SKM-1 treated with dmso at 0.1 percent for 144 hours (cell line): ENCODE data around the gene MARK4.
"Not testable (repeated sequence)": the region's sequence is repeated elsewhere in the genome, so short reads cannot be mapped to it uniquely, and the experiment has no call there.

Experiments used
- DNase-seq: peaks from one replicate; lab custom pipeline; 2025; ENCODE audit not compliant: unreplicated experiment; lab: John Stamatoyannopoulos, UW

MARK4 gene

GRCh38 chr19:45250832-45251451, at the start of gene MARK4:
TSS of gene MARK4 (plus strand) at chr19:45251271. CDS start at chr19:45251589, 318 bp downstream.
- DNase-seq: peak; percentile 35

GRCh38 chr19:45202637-45203036, 48.4 kb upstream of the MARK4 start:
- no peak for DNase-seq

GRCh38 chr19:45205810-45206209, 45.3 kb upstream of the MARK4 start:
- no peak for DNase-seq

- no peak for DNase-seq
These were observed 44.7 kb upstream of the MARK4 start for GRCh38 chr19:45206328-45206727.

DNA sequence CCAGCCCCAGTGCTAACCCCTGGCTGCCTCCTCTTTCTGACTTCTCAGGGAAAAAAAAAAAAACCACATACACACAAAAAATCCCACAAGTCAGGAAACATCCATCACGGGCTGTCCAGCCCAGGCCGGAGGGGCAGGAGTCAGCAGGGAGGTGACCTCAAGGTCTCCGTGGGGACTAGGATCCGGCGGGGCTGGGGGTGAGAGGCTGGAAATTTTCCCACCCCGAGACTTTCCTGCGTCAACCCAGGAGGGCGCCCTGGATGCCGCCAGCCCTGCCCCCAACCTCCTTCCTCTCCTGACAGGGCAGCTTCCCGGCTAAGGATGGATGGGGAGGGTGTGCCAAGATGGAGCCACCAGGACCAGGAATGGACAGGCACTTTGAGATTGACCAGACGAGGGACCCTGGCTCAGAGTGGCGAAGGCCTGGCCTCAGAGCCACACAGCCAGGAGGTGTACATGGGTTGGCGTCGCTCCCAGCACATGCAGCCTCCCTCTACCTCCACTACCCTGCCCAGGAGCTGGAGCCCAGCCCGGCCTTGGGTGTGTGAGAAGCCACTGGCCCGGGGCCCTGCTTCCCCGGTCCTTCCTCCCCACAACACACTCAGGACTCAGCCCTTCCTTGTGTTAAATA, 39.2 kb upstream of the MARK4 start:
- DNase-seq: no peak

DNA sequence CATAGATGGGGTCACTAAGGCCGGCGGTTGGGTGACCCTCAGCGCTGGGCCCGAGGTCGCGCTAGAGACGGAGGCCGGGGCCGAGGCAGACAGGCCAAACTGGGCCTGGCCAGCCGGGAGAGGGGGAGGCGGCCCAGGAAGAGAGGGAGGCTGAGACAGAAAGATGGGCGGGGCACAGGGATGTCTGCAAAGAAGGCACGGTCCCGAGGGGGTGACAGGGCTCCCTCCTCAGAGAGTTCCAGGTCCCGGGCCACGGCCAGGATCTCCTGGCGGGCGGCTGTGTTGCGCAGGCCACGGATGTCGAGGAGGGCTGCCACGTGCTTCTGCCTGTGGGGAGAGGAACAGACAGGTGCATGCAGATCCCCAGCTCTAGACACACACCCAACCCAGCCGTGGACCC, 38.0 kb upstream of the MARK4 start:
- DNase-seq: no peak

- DNase-seq: no peak
These were observed 35.5 kb upstream of the MARK4 start for GRCh38 chr19:45215391-45216191.

GRCh38 chr19:45216667-45217066, 34.4 kb upstream of the MARK4 start:
- DNase-seq: no peak

DNA sequence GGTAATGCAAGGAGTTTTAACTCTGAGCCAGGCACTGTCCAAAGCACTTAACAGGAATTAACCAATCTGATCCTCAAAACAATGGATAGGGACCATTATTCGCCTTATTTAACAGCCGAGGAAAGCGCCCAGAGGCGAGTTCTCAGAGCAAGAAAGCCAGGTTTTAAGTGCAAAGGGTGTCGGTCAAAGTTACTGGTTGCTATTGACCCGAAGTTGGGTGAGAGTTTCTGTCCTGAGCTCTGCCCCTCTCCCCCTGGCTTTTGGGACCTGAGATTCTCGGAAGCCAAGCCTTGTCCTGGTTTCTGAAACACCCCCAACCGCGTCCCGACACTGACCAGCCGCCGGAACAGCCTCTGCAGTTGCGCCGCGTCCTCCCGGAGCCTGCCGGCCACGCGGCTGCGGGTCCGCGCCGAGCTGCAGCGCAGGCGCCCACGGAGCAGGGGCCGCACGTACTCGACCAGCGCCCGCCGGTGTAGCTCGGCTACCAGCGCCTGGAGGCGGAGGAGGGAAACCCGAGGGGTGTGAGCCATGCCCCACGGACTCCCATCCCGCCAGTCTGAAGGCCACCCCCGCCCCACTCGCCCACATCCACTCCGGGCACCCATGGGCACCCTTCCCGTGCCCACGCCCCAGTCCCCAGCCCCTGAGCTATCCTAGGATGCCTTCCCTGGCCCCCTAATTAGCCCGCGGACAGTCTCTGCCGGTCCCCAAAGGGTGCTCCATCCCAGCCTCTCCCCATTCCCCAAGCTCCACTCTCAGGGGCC, 33.7 kb upstream of the MARK4 start:
- no peak for DNase-seq

DNA sequence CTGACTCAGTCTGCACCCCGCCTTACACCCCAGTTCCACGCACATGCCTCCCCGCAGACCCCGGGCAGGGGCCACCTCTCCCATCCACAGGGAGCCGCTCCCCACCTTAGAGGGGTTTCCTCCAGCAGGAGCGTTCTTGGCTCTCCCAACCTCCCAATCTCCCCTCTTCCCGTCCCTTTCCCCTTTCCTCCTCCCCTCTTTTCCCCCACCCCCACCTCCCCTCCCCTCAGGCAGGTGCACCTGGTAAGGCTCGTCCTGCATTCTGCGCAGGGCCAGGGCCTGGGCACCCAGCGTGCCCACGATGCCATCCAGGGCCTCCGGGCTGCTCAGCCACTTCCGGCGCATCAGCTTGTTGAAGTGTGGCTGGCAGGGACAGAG, 33.1 kb upstream of the MARK4 start:
- no peak for DNase-seq

GRCh38 chr19:45218426-45218825, 32.6 kb upstream of the MARK4 start:
- no peak for DNase-seq

- no peak for DNase-seq
These were observed 31.9 kb upstream of the MARK4 start for GRCh38 chr19:45218911-45219743.

DNA sequence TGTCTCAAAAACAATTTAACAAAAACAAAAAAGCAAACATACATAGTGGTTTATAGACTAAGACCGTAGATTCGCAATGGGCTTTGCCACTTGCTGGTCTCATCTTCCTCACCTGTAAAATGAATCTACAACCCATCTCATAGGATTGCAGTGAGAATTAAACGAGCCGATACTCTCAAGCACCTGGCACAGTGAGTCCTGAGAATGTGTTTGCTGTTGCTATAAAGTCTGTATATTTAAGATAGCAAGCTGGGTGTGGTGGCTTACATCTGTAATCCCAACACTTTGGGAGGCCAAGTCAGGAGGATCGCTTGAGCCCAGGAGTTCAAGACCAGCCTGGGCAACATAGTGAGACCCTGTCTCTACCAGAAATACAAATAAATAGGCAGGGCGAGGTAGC, 28.3 kb upstream of the MARK4 start:
- DNase-seq: no peak

DNA sequence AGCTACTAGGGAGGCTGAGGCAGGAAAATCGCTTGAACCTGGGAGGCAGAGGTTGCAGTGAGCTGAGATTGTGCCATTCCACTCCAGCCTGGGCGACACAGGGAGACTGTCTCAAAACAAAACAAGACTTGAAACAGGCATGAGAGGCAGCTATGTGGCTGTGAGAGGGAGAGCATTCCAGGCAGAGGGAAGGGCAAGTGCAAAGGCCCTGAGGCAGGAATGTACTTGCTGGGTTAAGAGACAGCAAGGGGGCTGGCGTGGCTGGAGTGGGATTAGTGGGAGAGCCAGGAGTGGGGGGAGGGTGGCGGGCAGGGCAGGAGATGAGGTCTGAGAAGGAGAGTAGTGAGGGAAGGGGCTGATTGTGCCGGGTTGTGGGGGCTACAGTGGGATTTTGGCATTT, 27.2 kb upstream of the MARK4 start:
- no peak for DNase-seq

DNA sequence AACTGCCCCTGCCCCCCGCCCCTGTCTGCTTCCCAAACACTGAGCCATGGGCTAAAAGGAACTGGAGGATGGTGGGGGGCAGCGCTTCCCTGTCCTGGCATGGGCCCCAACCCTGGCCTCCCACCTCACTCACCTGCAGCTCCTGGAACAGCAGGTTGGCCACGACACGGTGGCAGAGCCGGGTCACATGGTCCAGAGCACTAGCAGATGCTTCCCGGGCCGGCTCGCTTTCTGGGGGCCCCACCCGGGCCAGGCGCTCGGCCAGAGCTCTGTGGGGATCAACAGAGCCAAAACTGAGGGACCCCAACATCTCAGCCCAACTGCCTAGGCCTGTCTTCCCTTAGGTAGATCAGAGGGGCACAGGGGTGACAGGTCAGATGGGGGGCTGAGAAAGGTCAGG, 26.4 kb upstream of the MARK4 start:
- DNase-seq: no peak

- DNase-seq: not testable (repeated sequence)
These were observed 22.0 kb upstream of the MARK4 start for GRCh38 chr19:45229056-45229455.

DNA sequence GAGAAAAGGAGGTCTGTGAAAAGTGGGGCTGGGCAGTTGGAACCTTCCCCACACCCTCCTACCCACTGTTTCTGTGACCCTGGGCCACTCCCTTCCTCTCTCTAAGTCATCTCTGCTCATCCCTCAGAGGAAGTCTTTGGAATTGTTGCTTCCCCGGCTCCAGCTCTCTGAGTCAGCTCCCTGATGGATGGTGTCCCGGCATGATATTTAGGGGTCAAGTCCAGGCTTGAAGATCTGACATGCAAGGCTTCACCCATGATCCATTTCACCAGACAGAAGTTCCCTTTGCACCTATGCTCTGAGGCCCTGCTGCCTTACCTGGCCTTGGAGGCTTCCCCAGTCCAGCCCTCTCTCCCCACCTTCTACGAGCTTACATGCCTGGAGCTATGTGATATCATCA, 19.2 kb upstream of the MARK4 start:
- no peak for DNase-seq

DNA sequence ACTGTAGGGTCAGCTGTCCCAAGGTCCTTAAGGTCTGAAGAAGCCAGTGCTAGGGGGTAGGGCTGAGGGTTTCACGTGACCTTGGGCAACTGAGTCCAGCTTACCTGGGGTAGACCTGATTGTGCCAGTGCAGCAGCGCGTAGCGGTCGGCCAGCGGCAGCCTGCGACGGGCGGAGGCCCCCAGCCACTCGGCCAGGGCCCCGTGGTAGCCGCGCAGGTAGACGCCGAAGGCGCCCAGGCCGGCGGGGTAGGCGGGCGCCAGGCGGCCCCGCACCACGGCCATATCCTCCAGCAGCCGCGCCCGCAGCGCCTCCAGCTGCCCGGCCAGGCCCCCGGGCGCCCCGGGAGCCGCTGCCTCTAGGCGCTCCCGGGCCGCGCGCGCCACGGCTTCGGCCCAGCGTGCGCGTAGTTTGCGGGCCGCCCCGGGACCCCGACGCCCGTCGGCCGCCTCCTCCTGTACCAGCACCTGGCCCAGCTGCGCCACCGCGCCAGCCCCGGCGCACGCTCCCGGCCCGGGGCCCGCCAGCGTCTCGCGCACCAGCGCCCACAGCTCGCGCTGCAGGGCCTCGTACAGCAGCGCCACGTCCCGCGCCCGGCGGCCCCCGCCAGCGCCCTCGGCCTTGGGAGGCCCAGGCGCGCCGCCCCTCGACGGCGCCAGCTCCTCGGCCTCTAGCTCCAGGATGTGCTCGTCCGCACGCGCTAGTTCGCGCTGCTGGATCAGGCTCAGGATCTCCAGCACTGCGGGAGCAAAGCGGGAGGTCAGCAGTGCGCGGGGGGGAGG, 16.8 kb upstream of the MARK4 start:
- DNase-seq: no peak

- DNase-seq: no peak
These were observed 15.6 kb upstream of the MARK4 start for GRCh38 chr19:45235485-45235884.

- DNase-seq: no peak
These were observed 12.5 kb upstream of the MARK4 start for GRCh38 chr19:45238556-45238955.
